ENCODE data around the gene RBP2.

Gene RBP2

GRCh38 chr3:139476348-139476747, at the start of gene RBP2:
RBP2 (minus strand) TSS chr3:139476516; CDS start chr3:139476459, 57 bp downstream.
- no peak for DNase-seq (ENCODE audit: low spot score)
- no peak for FAIRE-seq

GRCh38 chr3:139524841-139525636, 48.7 kb upstream of the RBP2 start:
- no peak for FAIRE-seq
- no peak for DNase-seq (ENCODE audit: low spot score)

GRCh38 chr3:139523718-139524117, 47.4 kb upstream of the RBP2 start:
- FAIRE-seq (no peak), DNase-seq (ENCODE audit: low spot score) (no peak)

- FAIRE-seq = no peak
Observed at GRCh38 chr3:139523166-139523565, 46.9 kb upstream of the RBP2 start.

DNA sequence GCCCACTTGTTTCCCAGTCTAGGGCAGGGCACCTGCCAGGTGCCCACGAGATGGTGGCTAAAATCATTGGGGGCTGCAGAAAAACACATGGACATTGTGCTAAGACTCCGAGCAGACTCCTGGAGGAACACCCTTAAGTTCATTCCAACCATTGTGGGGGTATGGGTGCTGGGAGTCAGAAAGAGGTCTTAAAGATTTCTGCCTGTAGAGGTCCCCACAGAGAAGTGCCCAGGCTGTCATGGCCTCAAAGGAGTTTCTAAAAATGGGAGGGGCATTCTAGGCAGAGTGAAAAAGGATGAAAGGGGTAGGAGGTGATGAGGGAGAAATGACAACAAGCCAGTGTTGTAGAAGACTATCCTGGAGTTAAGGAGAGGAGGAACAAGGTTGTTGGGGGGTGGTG, 46.1 kb upstream of the RBP2 start:
- no peak for DNase-seq (ENCODE audit: low spot score)
- no peak for FAIRE-seq

More at GRCh38 chr3:139523166-139523565, 46.9 kb upstream of the RBP2 start:
- no peak for DNase-seq (ENCODE audit: low spot score)

DNA sequence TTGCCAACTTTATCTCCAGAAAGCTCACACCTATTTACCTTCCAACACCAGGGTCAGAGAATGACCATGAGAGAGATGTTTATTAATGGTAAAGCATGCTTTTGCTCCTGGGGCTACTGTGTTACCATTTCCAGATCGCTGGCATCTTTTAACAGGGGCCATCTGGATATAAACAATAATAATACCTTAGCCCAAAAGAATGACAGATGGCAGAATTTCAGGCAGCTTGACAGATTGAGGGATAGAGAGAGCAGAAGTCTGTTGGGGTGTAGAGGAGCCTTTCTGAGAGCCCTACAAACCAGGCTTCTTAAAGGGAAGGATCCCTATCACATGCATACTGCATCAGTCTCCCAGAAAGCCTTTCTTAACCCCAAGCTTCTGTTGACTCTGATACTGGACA, 45.5 kb upstream of the RBP2 start:
- DNase-seq (ENCODE audit: low spot score) (no peak), FAIRE-seq (no peak)

DNA sequence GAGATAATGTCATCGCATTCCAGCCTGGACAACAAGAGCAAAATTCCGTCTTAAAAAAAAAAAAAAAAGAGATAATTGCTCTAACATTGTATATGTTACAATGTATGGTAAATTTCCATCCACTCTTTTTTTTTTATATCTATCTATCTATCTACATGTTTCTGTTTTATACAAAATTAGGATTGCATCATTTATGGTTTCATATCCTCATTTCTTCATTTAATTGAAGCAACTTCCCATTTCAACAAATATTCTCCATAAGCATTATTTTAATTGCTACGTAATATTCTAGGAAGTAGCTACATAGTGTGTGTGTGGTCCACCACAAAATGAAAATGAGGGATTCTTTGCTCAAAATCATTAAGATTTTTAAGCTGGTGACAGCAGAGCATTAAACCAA, 44.8 kb upstream of the RBP2 start:
- FAIRE-seq (no peak), DNase-seq (ENCODE audit: low spot score) (no peak)

DNA sequence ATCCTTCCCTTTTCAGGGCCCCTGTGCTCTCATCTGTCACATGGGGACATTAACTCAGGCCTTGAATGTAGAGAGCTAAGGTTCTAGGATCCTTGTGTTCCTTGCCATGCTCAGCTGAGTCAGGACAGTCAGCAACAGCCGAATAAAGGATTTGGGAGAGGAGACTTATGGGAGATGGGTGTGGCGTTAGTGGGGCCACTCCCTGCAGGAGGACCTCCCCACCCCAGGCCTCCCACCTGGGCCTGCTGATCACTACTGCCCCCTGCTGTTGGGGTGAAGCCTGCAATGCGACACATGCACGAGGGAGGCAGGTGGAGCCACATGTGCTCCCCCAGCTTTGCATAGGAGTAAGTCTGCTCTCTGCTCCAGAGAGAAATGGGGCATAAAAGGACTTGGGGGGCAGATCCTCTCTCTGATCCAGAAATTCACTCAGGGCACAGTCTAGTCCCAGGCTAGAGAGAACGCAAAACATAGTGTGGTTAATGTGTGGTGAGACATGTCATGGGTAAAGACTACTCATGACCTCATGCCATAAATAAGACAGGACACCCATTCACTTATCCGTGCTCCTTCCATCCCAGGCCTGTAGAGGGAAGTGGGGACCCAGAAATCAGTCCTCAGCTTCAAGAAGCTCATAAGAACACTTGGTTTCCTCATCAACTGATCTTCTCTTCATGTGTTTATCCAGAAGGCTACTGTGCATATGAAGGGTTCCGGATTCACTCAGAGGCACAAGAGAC, 43.9 kb upstream of the RBP2 start:
- FAIRE-seq (no peak), DNase-seq (ENCODE audit: low spot score) (peak; percentile 46)

- DNase-seq (ENCODE audit: low spot score) (no peak), FAIRE-seq (no peak)
Observed at GRCh38 chr3:139518926-139519842, 42.9 kb upstream of the RBP2 start.

- FAIRE-seq (no peak), DNase-seq (ENCODE audit: low spot score) (no peak)
Observed at GRCh38 chr3:139518306-139518705, 42.0 kb upstream of the RBP2 start.

- DNase-seq (ENCODE audit: low spot score) (no peak), FAIRE-seq (no peak)
Observed at GRCh38 chr3:139517321-139518065, 41.2 kb upstream of the RBP2 start.

GRCh38 chr3:139514741-139515140, 38.4 kb upstream of the RBP2 start:
- DNase-seq (ENCODE audit: low spot score) = no peak
- FAIRE-seq = no peak

- no peak for FAIRE-seq
- no peak for DNase-seq (ENCODE audit: low spot score)
Observed at GRCh38 chr3:139509631-139510030, 33.3 kb upstream of the RBP2 start.

- FAIRE-seq (no peak), DNase-seq (ENCODE audit: low spot score) (no peak)
Observed at GRCh38 chr3:139506766-139507165, 30.4 kb upstream of the RBP2 start.

DNA sequence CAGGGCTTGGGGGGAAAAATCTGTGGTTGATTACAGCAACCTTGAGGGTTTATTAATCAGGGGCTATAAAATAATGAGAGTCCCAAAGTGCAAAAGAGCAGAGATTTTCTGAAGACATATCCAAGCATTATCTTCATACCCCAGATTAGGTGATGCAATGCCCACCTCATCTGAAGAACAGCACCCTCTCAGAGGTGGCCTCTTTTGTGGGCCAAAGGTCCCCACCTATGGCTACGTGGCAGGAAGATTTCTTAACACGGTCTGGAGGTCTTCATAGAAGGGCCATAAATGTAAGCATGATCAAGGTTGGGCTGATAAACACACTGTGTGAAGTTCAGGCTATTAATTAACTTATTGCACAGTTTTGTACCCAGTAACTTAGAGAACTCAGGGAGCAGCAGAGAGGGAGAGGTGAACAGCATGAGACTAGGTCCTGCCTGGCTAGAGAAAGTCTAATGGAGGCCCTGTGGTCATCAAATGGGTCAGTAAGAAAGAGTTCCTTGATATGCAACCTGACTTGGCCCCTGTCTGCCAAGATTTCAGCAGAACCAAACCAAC, 29.6 kb upstream of the RBP2 start:
- FAIRE-seq (no peak), DNase-seq (ENCODE audit: low spot score) (no peak)

DNA sequence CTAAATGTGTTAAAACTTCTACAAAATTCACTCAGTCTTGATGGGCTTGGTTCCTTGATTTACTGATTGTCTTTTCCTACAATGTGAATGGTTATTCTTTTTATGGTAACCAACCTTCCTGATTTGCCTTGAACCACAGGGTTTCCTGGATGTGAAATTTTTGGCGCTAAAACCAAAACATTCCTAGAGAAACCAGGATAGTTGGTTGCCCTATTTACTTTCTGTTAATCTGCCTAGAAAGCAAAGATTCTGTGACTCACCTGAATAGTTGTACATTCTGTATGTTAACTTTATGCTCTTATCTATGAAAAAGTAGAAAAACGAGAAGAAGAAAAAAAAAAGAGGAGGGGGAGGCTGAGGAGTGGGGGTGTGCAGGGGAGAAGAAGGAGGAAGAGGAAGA, 23.2 kb upstream of the RBP2 start:
- FAIRE-seq = no peak
- DNase-seq (ENCODE audit: low spot score) = no peak

DNA sequence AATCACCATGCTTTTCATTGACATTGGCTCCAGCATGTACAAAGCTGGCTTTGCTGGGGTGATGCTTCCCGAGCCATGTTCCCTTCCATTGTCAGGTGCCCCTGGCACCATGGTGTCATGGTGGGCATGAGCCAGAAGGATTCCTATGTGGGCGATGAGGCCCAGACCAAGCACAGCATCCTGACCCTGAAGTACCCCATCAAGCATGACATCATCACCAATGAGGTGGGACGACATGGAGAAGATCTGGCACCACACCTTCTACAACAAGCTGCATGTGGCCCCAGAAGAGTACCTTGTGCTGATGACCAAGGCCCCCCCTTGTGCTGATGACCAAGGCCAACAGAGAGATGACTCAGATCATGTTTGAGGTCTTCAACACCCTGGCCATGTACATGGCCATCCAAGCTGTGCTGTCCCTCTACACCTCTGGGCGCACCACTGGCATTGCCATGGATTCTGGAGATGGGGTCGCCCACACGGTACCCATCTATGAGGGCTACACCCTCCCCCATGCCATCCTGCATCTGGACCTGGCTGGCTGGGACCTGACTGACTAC, 17.6 kb upstream of the RBP2 start:
- DNase-seq (ENCODE audit: low spot score) (no peak), FAIRE-seq (no peak)

DNA sequence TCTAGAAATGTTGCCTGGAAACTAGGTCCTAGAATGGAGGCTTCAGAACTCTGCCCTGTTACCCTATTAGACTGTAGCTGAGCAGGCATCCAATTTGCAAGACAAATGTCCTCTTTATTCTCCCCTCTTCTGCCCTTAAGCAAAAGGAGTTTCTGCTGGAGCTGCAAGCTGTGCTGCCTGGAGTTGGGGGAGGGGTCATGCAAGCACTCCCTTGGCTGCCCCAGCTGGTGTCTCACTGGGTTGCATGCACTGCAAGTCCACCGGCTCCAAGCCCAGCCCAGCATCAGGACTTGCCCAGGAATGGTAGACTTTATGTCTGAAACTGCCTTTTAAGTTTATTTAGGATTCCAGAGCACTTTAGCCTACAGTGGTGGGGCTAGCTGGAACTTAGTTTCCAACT, 15.7 kb upstream of the RBP2 start:
- FAIRE-seq (no peak), DNase-seq (ENCODE audit: low spot score) (no peak)

- FAIRE-seq (no peak), DNase-seq (ENCODE audit: low spot score) (no peak)
Observed at GRCh38 chr3:139491027-139491700, 14.8 kb upstream of the RBP2 start.

DNA sequence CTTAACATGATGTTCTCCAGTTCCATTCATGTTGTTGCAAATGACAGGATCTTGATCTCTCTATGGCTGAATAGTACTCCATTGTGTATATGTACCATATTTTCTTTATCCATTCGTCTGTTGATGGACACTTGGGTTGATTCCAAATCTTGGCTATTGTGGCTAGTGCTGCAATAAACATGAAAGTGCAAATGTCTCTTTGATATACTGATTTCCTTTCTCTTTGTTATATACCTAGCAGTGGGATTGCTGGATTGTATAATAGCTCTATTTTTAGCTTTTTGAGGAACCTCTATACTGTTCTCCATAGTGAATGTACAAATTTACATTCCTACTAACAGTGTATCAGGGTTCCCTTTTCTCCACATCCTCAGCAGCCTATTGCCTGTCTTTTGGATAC, 5.9 kb upstream of the RBP2 start:
- no peak for DNase-seq (ENCODE audit: low spot score)
- FAIRE-seq = no peak

All from urothelium cell line (cell line).